PC-9 (cell line): Measurements from ENCODE around the gene MRPL48.

ENCODE experiments used
- CTCF ChIP-seq: fragments of 200-600 bp; sonication (generic); conservative IDR thresholded peaks from 2 replicates; pipeline ENCODE4 v1.6.1; 2017; ENCODE audit warnings: mixed run types, antibody characterized with exemption, mild to moderate bottlenecking, moderate library complexity
- EZH2 ChIP-seq: fragments of 200-600 bp; sonication (generic); IDR thresholded peaks from 2 replicates; pipeline ENCODE4 v1.8.0; 2017; ENCODE audit warnings: antibody characterized with exemption, low read depth

DNA sequence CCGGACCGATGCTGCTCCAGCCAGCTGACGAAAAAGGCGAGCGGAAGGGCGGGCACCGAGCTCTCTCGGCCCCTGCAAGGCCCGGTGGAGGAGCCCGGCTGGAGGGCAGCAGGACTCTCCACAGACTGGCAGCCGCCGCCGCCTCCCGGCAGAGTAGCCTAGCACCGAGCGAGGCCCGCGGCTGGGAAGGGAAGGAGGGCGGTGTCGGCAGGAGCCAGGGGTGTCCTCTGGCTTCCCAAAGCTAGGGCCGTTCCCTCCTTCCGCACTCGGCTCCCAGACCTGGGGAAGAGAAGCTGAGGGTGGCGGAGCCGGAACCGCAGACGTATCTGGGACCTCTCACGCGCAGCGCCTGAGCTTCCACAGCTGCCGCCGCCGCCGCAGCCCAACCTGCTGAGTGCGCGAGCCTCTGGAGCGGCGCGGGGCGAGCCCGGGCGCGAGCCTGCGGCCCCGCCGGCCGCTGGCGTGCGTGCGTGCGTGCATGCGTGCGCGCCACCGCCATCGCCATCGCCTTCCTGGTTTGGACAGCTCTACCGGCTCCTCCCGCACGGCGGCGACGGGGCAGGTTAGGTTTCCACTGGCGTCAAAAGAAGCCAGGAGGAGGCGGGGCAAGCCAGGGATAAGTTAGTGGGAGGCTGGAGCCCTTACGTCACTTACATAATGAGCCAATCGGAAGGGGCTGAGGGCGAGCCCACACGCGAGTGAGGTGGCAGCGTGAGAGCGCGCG is 26.8 kb upstream of the MRPL48 start, which contains the start of gene RAB6A:
- TF ChIP-seq CTCF, result peak; percentile 35; the same call in 1 of the 2 replicates
- no peak for TF ChIP-seq EZH2
